ENCODE measurements around the gene HPRT1.

DNA sequence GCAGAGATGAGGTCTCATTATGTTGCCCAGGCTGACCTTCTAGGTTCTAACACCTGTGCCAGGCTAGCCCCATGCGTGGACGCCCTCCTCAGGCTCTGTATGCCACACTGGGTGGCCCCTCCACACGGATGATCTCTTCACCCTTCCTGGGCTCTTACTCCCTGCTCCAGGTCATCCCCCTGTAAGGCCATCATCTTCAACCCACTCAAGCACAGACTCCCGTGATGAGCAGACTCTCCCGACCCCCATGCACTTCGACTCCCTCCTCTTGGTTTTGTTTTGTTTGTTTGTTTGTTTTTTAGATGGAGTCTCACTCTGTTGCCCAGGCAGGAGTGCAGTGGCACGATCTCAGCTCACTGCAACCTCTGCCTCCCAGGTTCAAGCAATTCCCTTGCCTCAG is 70.9 kb downstream of the HPRT1 start:
- TF ChIP-seq, protein P1, sequence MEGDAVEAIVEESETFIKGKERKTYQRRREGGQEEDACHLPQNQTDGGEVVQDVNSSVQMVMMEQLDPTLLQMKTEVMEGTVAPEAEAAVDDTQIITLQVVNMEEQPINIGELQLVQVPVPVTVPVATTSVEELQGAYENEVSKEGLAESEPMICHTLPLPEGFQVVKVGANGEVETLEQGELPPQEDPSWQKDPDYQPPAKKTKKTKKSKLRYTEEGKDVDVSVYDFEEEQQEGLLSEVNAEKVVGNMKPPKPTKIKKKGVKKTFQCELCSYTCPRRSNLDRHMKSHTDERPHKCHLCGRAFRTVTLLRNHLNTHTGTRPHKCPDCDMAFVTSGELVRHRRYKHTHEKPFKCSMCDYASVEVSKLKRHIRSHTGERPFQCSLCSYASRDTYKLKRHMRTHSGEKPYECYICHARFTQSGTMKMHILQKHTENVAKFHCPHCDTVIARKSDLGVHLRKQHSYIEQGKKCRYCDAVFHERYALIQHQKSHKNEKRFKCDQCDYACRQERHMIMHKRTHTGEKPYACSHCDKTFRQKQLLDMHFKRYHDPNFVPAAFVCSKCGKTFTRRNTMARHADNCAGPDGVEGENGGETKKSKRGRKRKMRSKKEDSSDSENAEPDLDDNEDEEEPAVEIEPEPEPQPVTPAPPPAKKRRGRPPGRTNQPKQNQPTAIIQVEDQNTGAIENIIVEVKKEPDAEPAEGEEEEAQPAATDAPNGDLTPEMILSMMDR (IDR thresholded peaks at IDR 0.05; ENCODE audit: insufficient read depth, low read length), result no peak
- TF ChIP-seq, protein P2, sequence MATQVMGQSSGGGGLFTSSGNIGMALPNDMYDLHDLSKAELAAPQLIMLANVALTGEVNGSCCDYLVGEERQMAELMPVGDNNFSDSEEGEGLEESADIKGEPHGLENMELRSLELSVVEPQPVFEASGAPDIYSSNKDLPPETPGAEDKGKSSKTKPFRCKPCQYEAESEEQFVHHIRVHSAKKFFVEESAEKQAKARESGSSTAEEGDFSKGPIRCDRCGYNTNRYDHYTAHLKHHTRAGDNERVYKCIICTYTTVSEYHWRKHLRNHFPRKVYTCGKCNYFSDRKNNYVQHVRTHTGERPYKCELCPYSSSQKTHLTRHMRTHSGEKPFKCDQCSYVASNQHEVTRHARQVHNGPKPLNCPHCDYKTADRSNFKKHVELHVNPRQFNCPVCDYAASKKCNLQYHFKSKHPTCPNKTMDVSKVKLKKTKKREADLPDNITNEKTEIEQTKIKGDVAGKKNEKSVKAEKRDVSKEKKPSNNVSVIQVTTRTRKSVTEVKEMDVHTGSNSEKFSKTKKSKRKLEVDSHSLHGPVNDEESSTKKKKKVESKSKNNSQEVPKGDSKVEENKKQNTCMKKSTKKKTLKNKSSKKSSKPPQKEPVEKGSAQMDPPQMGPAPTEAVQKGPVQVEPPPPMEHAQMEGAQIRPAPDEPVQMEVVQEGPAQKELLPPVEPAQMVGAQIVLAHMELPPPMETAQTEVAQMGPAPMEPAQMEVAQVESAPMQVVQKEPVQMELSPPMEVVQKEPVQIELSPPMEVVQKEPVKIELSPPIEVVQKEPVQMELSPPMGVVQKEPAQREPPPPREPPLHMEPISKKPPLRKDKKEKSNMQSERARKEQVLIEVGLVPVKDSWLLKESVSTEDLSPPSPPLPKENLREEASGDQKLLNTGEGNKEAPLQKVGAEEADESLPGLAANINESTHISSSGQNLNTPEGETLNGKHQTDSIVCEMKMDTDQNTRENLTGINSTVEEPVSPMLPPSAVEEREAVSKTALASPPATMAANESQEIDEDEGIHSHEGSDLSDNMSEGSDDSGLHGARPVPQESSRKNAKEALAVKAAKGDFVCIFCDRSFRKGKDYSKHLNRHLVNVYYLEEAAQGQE (IDR thresholded peaks at IDR 0.05; ENCODE audit: insufficient replicate concordance, low read depth), result no peak
- no peak for TF ChIP-seq POLR2AphosphoS5 (IDR thresholded peaks at IDR 0.05; ENCODE audit: low read depth)
